IPS-18c (cell line): ENCODE results near the gene OSBP2.

Experiments
- H3K4me3 ChIP-seq: 2 replicates; pipeline ENCODE4 v1.7.0; 2013; ENCODE audit warnings: low read depth, mild to moderate bottlenecking, low read length, moderate library complexity; ENCODE audit not compliant: insufficient read depth
- H3K9me3 ChIP-seq: one replicate; pipeline ENCODE4 v1.6.1; 2013; ENCODE audit warnings: mild to moderate bottlenecking, low read length, moderate library complexity; ENCODE audit not compliant: control insufficient read depth, insufficient read depth

OSBP2 gene

GRCh38 chr22:30810105-30810504 lies 115.4 kb downstream of the OSBP2 start:
- no peak overlapping the region for H3K4me3 ChIP-seq
- no peaks in the 10 kb centered on the region for H3K9me3 ChIP-seq

GRCh38 chr22:30813936-30814335 lies 119.3 kb downstream of the OSBP2 start:
- no peak overlapping the region for H3K4me3 ChIP-seq
- peaks cover 4% of the 10 kb centered on the region for H3K9me3 ChIP-seq

- Histone ChIP-seq H3K9me3 (peaks cover 4% of the 10 kb centered on the region), H3K4me3 (no peak overlapping the region)
These were observed 121.7 kb downstream of the OSBP2 start for GRCh38 chr22:30816413-30816812.

- Histone ChIP-seq H3K9me3 (peaks cover 4% of the 10 kb centered on the region), H3K4me3 (no peak overlapping the region)
These were observed 126.7 kb downstream of the OSBP2 start for GRCh38 chr22:30821381-30821780.

GRCh38 chr22:30821863-30822215 lies 127.2 kb downstream of the OSBP2 start:
- Histone ChIP-seq H3K9me3 (peaks cover 4% of the 10 kb centered on the region), H3K4me3 (peak overlapping the region; percentile 59)

GRCh38 chr22:30822216-30823014 lies 127.7 kb downstream of the OSBP2 start:
- peak overlapping the region; percentile 59 for H3K4me3 ChIP-seq

GRCh38 chr22:30823015-30823370 lies 128.3 kb downstream of the OSBP2 start:
- Histone ChIP-seq H3K4me3 (peak overlapping the region; percentile 59; the same call in 1 of the 2 replicates), H3K9me3 (no peaks in the 10 kb centered on the region)

More at GRCh38 chr22:30822216-30823014, 127.7 kb downstream of the OSBP2 start:
- H3K9me3 ChIP-seq: peaks cover under 1% of the 10 kb centered on the region

GRCh38 chr22:30824096-30824495 lies 129.4 kb downstream of the OSBP2 start:
- no peaks in the 10 kb centered on the region for H3K9me3 ChIP-seq
- no peak overlapping the region for H3K4me3 ChIP-seq

GRCh38 chr22:30824711-30825110 lies 130.0 kb downstream of the OSBP2 start:
- Histone ChIP-seq H3K4me3 (no peak overlapping the region), H3K9me3 (no peaks in the 10 kb centered on the region)

GRCh38 chr22:30825711-30826505 lies 131.2 kb downstream of the OSBP2 start:
- Histone ChIP-seq H3K4me3 (no peak overlapping the region), H3K9me3 (no peaks in the 10 kb centered on the region)

- H3K9me3 ChIP-seq: no peaks in the 10 kb centered on the region
- no peak overlapping the region for H3K4me3 ChIP-seq
These were observed 132.1 kb downstream of the OSBP2 start for GRCh38 chr22:30826670-30827355.

- H3K9me3 ChIP-seq: no peaks in the 10 kb centered on the region
- H3K4me3 ChIP-seq: no peak overlapping the region
These were observed 133.0 kb downstream of the OSBP2 start for GRCh38 chr22:30827646-30828045.

- Histone ChIP-seq H3K4me3 (no peak overlapping the region), H3K9me3 (no peaks in the 10 kb centered on the region)
These were observed 133.8 kb downstream of the OSBP2 start for GRCh38 chr22:30828187-30829155.

- no peak overlapping the region for H3K4me3 ChIP-seq
These were observed 135.4 kb downstream of the OSBP2 start for GRCh38 chr22:30829901-30830550.

GRCh38 chr22:30830907-30831306 lies 136.2 kb downstream of the OSBP2 start:
- Histone ChIP-seq H3K9me3 (no peaks in the 10 kb centered on the region), H3K4me3 (no peak overlapping the region)

More at GRCh38 chr22:30829901-30830550, 135.4 kb downstream of the OSBP2 start:
- H3K9me3 ChIP-seq: no peaks in the 10 kb centered on the region

- Histone ChIP-seq H3K4me3 (no peak overlapping the region), H3K9me3 (no peaks in the 10 kb centered on the region)
These were observed 137.8 kb downstream of the OSBP2 start for GRCh38 chr22:30832407-30832987.
